Fibroblast of mammary gland (primary cell): ENCODE results near the gene ZPLD1.
A peak's percentile ranks its signal among the peaks of the same experiment; 100 is the strongest.

Source experiments
- DNase-seq: peaks from one replicate; pipeline ENCODE4 v3.0.0-alpha.2; 2010; ENCODE audit warnings: low read depth
- H3K4me3 ChIP-seq: 2 replicates; pipeline ENCODE4 v1.5.1; 2011; ENCODE audit warnings: low read depth, mild to moderate bottlenecking, low read length, moderate library complexity; ENCODE audit not compliant: control insufficient read depth
- TF ChIP-seq, protein P1 (sequence below): conservative IDR thresholded peaks from 2 replicates; pipeline ENCODE4 v1.5.1; 2011; ENCODE audit warnings: low read depth, low read length, inconsistent platforms; ENCODE audit not compliant: control insufficient read depth, insufficient read depth

The ZPLD1 gene

DNA sequence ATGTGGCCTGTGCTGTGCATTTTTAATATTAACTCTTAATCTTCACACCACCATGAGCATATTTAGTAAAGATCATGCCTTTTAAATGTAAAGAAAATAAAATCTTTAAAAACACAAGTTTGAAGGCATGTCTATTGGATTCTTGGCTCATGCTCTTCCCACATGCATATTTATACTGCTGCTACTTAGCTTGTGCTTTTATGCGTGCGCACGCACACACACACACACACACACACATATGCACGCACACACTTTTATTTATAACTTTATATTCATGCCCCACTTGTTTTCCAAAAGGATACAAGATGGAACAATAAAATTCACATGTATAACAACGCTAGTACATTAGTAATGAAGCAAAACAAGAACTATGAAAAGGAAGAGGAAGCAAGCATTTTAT lies 36.1 kb upstream of the ZPLD1 start:
- DNase-seq, result no peak
- H3K4me3 ChIP-seq, result no peak overlapping the region
- TF ChIP-seq, protein P1, sequence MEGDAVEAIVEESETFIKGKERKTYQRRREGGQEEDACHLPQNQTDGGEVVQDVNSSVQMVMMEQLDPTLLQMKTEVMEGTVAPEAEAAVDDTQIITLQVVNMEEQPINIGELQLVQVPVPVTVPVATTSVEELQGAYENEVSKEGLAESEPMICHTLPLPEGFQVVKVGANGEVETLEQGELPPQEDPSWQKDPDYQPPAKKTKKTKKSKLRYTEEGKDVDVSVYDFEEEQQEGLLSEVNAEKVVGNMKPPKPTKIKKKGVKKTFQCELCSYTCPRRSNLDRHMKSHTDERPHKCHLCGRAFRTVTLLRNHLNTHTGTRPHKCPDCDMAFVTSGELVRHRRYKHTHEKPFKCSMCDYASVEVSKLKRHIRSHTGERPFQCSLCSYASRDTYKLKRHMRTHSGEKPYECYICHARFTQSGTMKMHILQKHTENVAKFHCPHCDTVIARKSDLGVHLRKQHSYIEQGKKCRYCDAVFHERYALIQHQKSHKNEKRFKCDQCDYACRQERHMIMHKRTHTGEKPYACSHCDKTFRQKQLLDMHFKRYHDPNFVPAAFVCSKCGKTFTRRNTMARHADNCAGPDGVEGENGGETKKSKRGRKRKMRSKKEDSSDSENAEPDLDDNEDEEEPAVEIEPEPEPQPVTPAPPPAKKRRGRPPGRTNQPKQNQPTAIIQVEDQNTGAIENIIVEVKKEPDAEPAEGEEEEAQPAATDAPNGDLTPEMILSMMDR, result no peak

GRCh38 chr3:102400142-102400541 lies 34.7 kb upstream of the ZPLD1 start:
- DNase-seq, result peak; percentile 40
- H3K4me3 ChIP-seq, result no peak overlapping the region

GRCh38 chr3:102400766-102401165 lies 34.0 kb upstream of the ZPLD1 start:
- TF ChIP-seq, protein P1, result no peak
- DNase-seq, result peak; percentile 53
- H3K4me3 ChIP-seq, result no peak overlapping the region

More at GRCh38 chr3:102400142-102400541, 34.7 kb upstream of the ZPLD1 start:
- TF ChIP-seq, protein P1, result no peak

DNA sequence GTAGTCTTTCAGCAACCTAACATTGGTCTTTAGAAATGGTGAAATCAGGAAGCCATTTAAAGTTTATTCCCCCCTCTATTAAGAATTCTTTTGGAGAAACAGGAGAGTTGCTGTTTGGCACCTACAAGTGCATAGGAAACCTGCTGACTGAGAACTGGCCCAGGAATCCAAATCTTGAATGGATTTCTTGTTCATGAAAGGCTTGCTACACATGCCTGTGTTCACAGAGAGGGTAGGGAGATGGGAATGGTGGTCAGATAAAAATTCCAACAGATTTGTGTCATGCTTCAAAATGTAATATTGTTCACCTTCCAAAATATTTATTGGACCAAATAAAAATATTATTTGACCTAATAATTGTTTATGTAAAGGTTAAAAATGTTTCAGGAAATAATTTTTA lies 24.2 kb upstream of the ZPLD1 start:
- TF ChIP-seq, protein P1, result no peak
- no peak for DNase-seq
- H3K4me3 ChIP-seq, result no peak overlapping the region

DNA sequence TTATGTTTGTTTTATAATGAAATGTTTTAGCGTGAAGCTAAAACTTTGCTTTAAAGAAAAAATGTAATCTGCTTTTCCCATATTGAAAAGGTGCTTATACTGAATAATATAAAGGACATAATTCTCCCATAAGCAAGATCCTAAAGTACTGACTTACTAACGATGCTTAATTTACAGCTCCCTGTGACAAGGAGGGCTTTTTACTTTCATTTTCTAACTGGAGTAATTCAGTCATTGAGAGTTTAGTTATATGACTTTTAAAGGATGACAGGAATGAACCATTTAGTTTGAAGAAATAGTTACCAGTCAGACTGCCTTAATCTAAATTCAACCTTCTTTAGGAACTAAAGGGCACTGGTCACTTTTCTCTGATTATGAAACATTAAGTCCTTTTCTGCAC lies 19.3 kb upstream of the ZPLD1 start:
- H3K4me3 ChIP-seq, result no peak overlapping the region
- TF ChIP-seq, protein P1, result no peak
- DNase-seq, result peak; percentile 8

GRCh38 chr3:102419786-102420185 lies 15.0 kb upstream of the ZPLD1 start:
- H3K4me3 ChIP-seq, result no peak overlapping the region
- TF ChIP-seq, protein P1, result no peak
- DNase-seq, result no peak

GRCh38 chr3:102441832-102442231 lies 7.0 kb downstream of the ZPLD1 start:
- TF ChIP-seq, protein P1, result no peak
- no peak for DNase-seq
- H3K4me3 ChIP-seq, result no peak overlapping the region
